Measurements from ENCODE around the gene MAST4. TPM values are rescaled to one million over a fixed set of nuclear protein-coding genes. Genes with fewer than 3 reads are reported as not detected.
"Not testable (repeated sequence)": the region's sequence is repeated elsewhere in the genome, so short reads cannot be mapped to it uniquely, and the experiment has no call there.

MAST4 gene
- total and polyA plus RNA-seq, 2 donors (not counting 1 experiment from before 2014, with no cell fraction given): 7.0 to 15.2 TPM

GRCh38 chr5:66744040-66744439 lies 147.8 kb downstream of the MAST4 start:
- no peaks in the 10 kb centered on the region for H3K36me3 ChIP-seq (ENCODE audit: control insufficient read depth, insufficient read depth, low read length)
- no peaks in the 10 kb centered on the region for H4K20me1 ChIP-seq (ENCODE audit: control insufficient read depth, extremely low read depth, insufficient read depth, low read length)
- H3K9ac ChIP-seq (ENCODE audit: insufficient read depth, low read length): no peak overlapping the region
- no peak overlapping the region for H2AFZ ChIP-seq (ENCODE audit: low read length)
- peak; percentile 55 to 79 for DNase-seq (ENCODE audit: low read depth in 2 of 2)
- H3K9me3 ChIP-seq (ENCODE audit: control insufficient read depth, insufficient read depth, low read depth, low read length): no peaks in the 10 kb centered on the region
- no peaks in the 10 kb centered on the region for H3K79me2 ChIP-seq (ENCODE audit: control insufficient read depth, insufficient read depth, low read length)
- no peaks in the 10 kb centered on the region for H3K27me3 ChIP-seq (ENCODE audit: control insufficient read depth, insufficient read depth, low read length)
- TF ChIP-seq EZH2 (IDR thresholded peaks at IDR 0.05; ENCODE audit: low read length, missing control alignments) (no peak), CTCF (conservative IDR thresholded peaks at IDR 0.05 in 1 of 2, IDR thresholded peaks at IDR 0.05 in 1 of 2; ENCODE audit: low read depth in 1 of 2, low read length in 2 of 2) (no peak)
- no peak overlapping the region for H3K4me2 ChIP-seq (ENCODE audit: extremely low read depth, insufficient read depth, low read length)
- no peak overlapping the region for H3K4me3 ChIP-seq (replicated peaks in 1 of 4; ENCODE audit: control extremely low read depth in 1 of 4, insufficient read depth in 1 of 4, low read depth in 3 of 4, low read length in 4 of 4)
- no peaks in the 10 kb centered on the region for H3K4me1 ChIP-seq (ENCODE audit: control insufficient read depth, extremely low read depth, insufficient read depth, low read length)
- H3K27ac ChIP-seq (ENCODE audit: insufficient read depth, low read length): no peak overlapping the region

- no peak for DNase-seq (ENCODE audit: low read depth in 2 of 2)
- no peaks in the 10 kb centered on the region for H3K4me1 ChIP-seq (ENCODE audit: control insufficient read depth, extremely low read depth, insufficient read depth, low read length)
- no peak overlapping the region for H3K4me3 ChIP-seq (replicated peaks in 1 of 4; ENCODE audit: control extremely low read depth in 1 of 4, insufficient read depth in 1 of 4, low read depth in 3 of 4, low read length in 4 of 4)
- H2AFZ ChIP-seq (ENCODE audit: low read length): no peak overlapping the region
- no peak for TF ChIP-seq EZH2 (IDR thresholded peaks at IDR 0.05; ENCODE audit: low read length, missing control alignments)
- TF ChIP-seq CTCF (conservative IDR thresholded peaks at IDR 0.05 in 1 of 2, IDR thresholded peaks at IDR 0.05 in 1 of 2; ENCODE audit: low read depth in 1 of 2, low read length in 2 of 2): no peak
- H3K36me3 ChIP-seq (ENCODE audit: control insufficient read depth, insufficient read depth, low read length): no peaks in the 10 kb centered on the region
- H3K27me3 ChIP-seq (ENCODE audit: control insufficient read depth, insufficient read depth, low read length): no peaks in the 10 kb centered on the region
- no peak overlapping the region for H3K4me2 ChIP-seq (ENCODE audit: extremely low read depth, insufficient read depth, low read length)
- no peak overlapping the region for H3K9ac ChIP-seq (ENCODE audit: insufficient read depth, low read length)
- H3K9me3 ChIP-seq (ENCODE audit: control insufficient read depth, insufficient read depth, low read depth, low read length): no peaks in the 10 kb centered on the region
- H3K79me2 ChIP-seq (ENCODE audit: control insufficient read depth, insufficient read depth, low read length): no peaks in the 10 kb centered on the region
- H4K20me1 ChIP-seq (ENCODE audit: control insufficient read depth, extremely low read depth, insufficient read depth, low read length): no peaks in the 10 kb centered on the region
- no peak overlapping the region for H3K27ac ChIP-seq (ENCODE audit: insufficient read depth, low read length)
These were observed 149.1 kb downstream of the MAST4 start for GRCh38 chr5:66745297-66745696.

- no peaks in the 10 kb centered on the region for H4K20me1 ChIP-seq (ENCODE audit: control insufficient read depth, extremely low read depth, insufficient read depth, low read length)
- H3K4me1 ChIP-seq (ENCODE audit: control insufficient read depth, extremely low read depth, insufficient read depth, low read length): no peaks in the 10 kb centered on the region
- DNase-seq (ENCODE audit: low read depth in 2 of 2): no peak
- H3K4me3 ChIP-seq (replicated peaks in 1 of 4; ENCODE audit: control extremely low read depth in 1 of 4, insufficient read depth in 1 of 4, low read depth in 3 of 4, low read length in 4 of 4): no peak overlapping the region
- TF ChIP-seq EZH2 (IDR thresholded peaks at IDR 0.05; ENCODE audit: low read length, missing control alignments) (no peak), CTCF (conservative IDR thresholded peaks at IDR 0.05 in 1 of 2, IDR thresholded peaks at IDR 0.05 in 1 of 2; ENCODE audit: low read depth in 1 of 2, low read length in 2 of 2) (no peak)
- H3K27ac ChIP-seq (ENCODE audit: insufficient read depth, low read length): no peak overlapping the region
- no peak overlapping the region for H3K9ac ChIP-seq (ENCODE audit: insufficient read depth, low read length)
- no peak overlapping the region for H2AFZ ChIP-seq (ENCODE audit: low read length)
- no peaks in the 10 kb centered on the region for H3K36me3 ChIP-seq (ENCODE audit: control insufficient read depth, insufficient read depth, low read length)
- no peak overlapping the region for H3K4me2 ChIP-seq (ENCODE audit: extremely low read depth, insufficient read depth, low read length)
- H3K79me2 ChIP-seq (ENCODE audit: control insufficient read depth, insufficient read depth, low read length): no peaks in the 10 kb centered on the region
- H3K27me3 ChIP-seq (ENCODE audit: control insufficient read depth, insufficient read depth, low read length): no peaks in the 10 kb centered on the region
- no peaks in the 10 kb centered on the region for H3K9me3 ChIP-seq (ENCODE audit: control insufficient read depth, insufficient read depth, low read depth, low read length)
These were observed 151.4 kb downstream of the MAST4 start for GRCh38 chr5:66747607-66748006.

GRCh38 chr5:66752668-66753067 lies 156.5 kb downstream of the MAST4 start:
- H3K4me3 ChIP-seq (replicated peaks in 1 of 4; ENCODE audit: control extremely low read depth in 1 of 4, insufficient read depth in 1 of 4, low read depth in 3 of 4, low read length in 4 of 4); H3K36me3 ChIP-seq (ENCODE audit: control insufficient read depth, insufficient read depth, low read length); H3K27ac ChIP-seq (ENCODE audit: insufficient read depth, low read length); H3K4me2 ChIP-seq (ENCODE audit: extremely low read depth, insufficient read depth, low read length); H2AFZ ChIP-seq (ENCODE audit: low read length); H3K79me2 ChIP-seq (ENCODE audit: control insufficient read depth, insufficient read depth, low read length); H3K9me3 ChIP-seq (ENCODE audit: control insufficient read depth, insufficient read depth, low read depth, low read length); H3K9ac ChIP-seq (ENCODE audit: insufficient read depth, low read length); H3K27me3 ChIP-seq (ENCODE audit: control insufficient read depth, insufficient read depth, low read length); H4K20me1 ChIP-seq (ENCODE audit: control insufficient read depth, extremely low read depth, insufficient read depth, low read length); H3K4me1 ChIP-seq (ENCODE audit: control insufficient read depth, extremely low read depth, insufficient read depth, low read length); DNase-seq (ENCODE audit: low read depth in 2 of 2): not testable (repeated sequence)

Data from fibroblast of lung (primary cell).